ENCODE data around the gene ELP4.
"Not testable (repeated sequence)": the region's sequence is repeated elsewhere in the genome, so short reads cannot be mapped to it uniquely, and the experiment has no call there.

ELP4 gene

GRCh38 chr11:31509429-31510345 lies at the start of gene ELP4, which contains the start of gene IMMP1L:
Gene ELP4, plus strand, starts transcription at chr11:31509767. Its CDS starts 18 bp downstream, at chr11:31509785.
Gene IMMP1L, minus strand, starts transcription at chr11:31509622. Its CDS starts 46,346 bp downstream, at chr11:31463276.
- DNase-seq (ENCODE audit: low spot score) = peak; percentile 97

- DNase-seq (ENCODE audit: low spot score) = no peak
Observed at GRCh38 chr11:31464436-31464835, 45.1 kb upstream of the ELP4 start.

GRCh38 chr11:31474083-31474482 lies 35.5 kb upstream of the ELP4 start:
- DNase-seq (ENCODE audit: low spot score) = no peak

GRCh38 chr11:31477528-31478222 lies 31.9 kb upstream of the ELP4 start:
- DNase-seq (ENCODE audit: low spot score) = no peak

GRCh38 chr11:31478223-31478590 lies 31.4 kb upstream of the ELP4 start:
- DNase-seq (ENCODE audit: low spot score) = no peak

GRCh38 chr11:31479066-31479465 lies 30.5 kb upstream of the ELP4 start:
- no peak for DNase-seq (ENCODE audit: low spot score)

GRCh38 chr11:31480930-31481329 lies 28.6 kb upstream of the ELP4 start:
- no peak for DNase-seq (ENCODE audit: low spot score)

GRCh38 chr11:31484497-31484896 lies 25.1 kb upstream of the ELP4 start:
- no peak for DNase-seq (ENCODE audit: low spot score)

GRCh38 chr11:31487848-31488247 lies 21.7 kb upstream of the ELP4 start:
- DNase-seq (ENCODE audit: low spot score) = peak; percentile 21

GRCh38 chr11:31492320-31492913 lies 17.1 kb upstream of the ELP4 start:
- DNase-seq (ENCODE audit: low spot score) = no peak

- DNase-seq (ENCODE audit: low spot score) = no peak
Observed at GRCh38 chr11:31493235-31493634, 16.3 kb upstream of the ELP4 start.

GRCh38 chr11:31493762-31494161 lies 15.8 kb upstream of the ELP4 start:
- DNase-seq (ENCODE audit: low spot score) = not testable (repeated sequence)

- no peak for DNase-seq (ENCODE audit: low spot score)
Observed at GRCh38 chr11:31499576-31500178, 9.9 kb upstream of the ELP4 start.

- no peak for DNase-seq (ENCODE audit: low spot score)
Observed at GRCh38 chr11:31500560-31500959, 9.0 kb upstream of the ELP4 start.

GRCh38 chr11:31509051-31509428 lies 527 bp upstream of the ELP4 start:
- peak; percentile 25 for DNase-seq (ENCODE audit: low spot score)

- no peak for DNase-seq (ENCODE audit: low spot score)
Observed at GRCh38 chr11:31512117-31512516, 2.5 kb downstream of the ELP4 start.

GRCh38 chr11:31521497-31522150 lies 12.1 kb downstream of the ELP4 start:
- no peak for DNase-seq (ENCODE audit: low spot score)

- no peak for DNase-seq (ENCODE audit: low spot score)
Observed at GRCh38 chr11:31529189-31529588, 19.6 kb downstream of the ELP4 start.

- no peak for DNase-seq (ENCODE audit: low spot score)
Observed at GRCh38 chr11:31529701-31530100, 20.1 kb downstream of the ELP4 start.

GRCh38 chr11:31531293-31531692 lies 21.7 kb downstream of the ELP4 start:
- DNase-seq (ENCODE audit: low spot score) = no peak

- DNase-seq (ENCODE audit: low spot score) = no peak
Observed at GRCh38 chr11:31535479-31535878, 25.9 kb downstream of the ELP4 start.

GRCh38 chr11:31542862-31543261 lies 33.3 kb downstream of the ELP4 start:
- DNase-seq (ENCODE audit: low spot score) = no peak

All from CD4-positive, alpha-beta T cell treated with Interleukin-2 at 100 ng/mL for 4 hours (primary cell).